CD14-positive monocyte (primary cell): ENCODE data around the gene TRUB1. TPM values are rescaled to one million over a fixed set of nuclear protein-coding genes. Genes with fewer than 3 reads are reported as not detected.

ENCODE experiments used
- DNase-seq, 3 donors: peaks; one replicate each; pipeline ENCODE4 v3.0.0-alpha.2; 2011 to 2022
- H2AFZ ChIP-seq: 2 replicates; pipeline ENCODE4 v1.6.0; 2012; ENCODE audit warnings: mild to moderate bottlenecking, low read depth, low read length, inconsistent platforms; ENCODE audit not compliant: insufficient read depth, poor library complexity, severe bottlenecking
- H3K27ac ChIP-seq, 2 donors: 1 replicate in 1 of 2; 2 replicates in 1 of 2; pipeline ENCODE4 v1.5.1; 2012 to 2013; ENCODE audit warnings: low read length in 2 of 2, control low read depth in 1 of 2, inconsistent platforms in 1 of 2, low read depth in 1 of 2, mild to moderate bottlenecking in 1 of 2
- H3K27me3 ChIP-seq, 2 donors: one replicate each; pipeline versions ENCODE4 v1.6.0 to v1.6.1; 2011 to 2013; ENCODE audit warnings: low read length in 2 of 2; ENCODE audit not compliant: control insufficient read depth in 2 of 2, insufficient read depth in 2 of 2
- H3K36me3 ChIP-seq, 2 donors: replicated peaks in 1 of 2; 1 replicate in 1 of 2; 2 replicates in 1 of 2; pipeline versions ENCODE4 v1.5.1 to v1.6.1; 2012 to 2013; ENCODE audit warnings: low read length in 2 of 2, control low read depth in 1 of 2, inconsistent platforms in 1 of 2, mild to moderate bottlenecking in 1 of 2; ENCODE audit not compliant: insufficient read depth in 2 of 2, control insufficient read depth in 1 of 2
- H3K4me1 ChIP-seq, 2 donors: 1 replicate in 1 of 2; 2 replicates in 1 of 2; pipeline versions ENCODE4 v1.5.1 to v1.6.1; 2012 to 2013; ENCODE audit warnings: low read length in 2 of 2, control low read depth in 1 of 2, inconsistent platforms in 1 of 2, mild to moderate bottlenecking in 1 of 2, moderate library complexity in 1 of 2; ENCODE audit not compliant: insufficient read depth in 2 of 2, control insufficient read depth in 1 of 2
- H3K4me2 ChIP-seq: replicated peaks from 2 replicates; pipeline ENCODE3; 2012; ENCODE audit warnings: low read length, moderate library complexity, mild to moderate bottlenecking; ENCODE audit not compliant: poor library complexity, severe bottlenecking; ENCODE audit errors: extremely low read depth
- H3K4me3 ChIP-seq, 3 experiments: fragments of 200-600 bp in 1 of 3; sonication (generic) in 1 of 3; replicated peaks in 1 of 3; 1 replicate in 2 of 3; 2 replicates in 1 of 3; pipeline ENCODE4 v1.5.1; 2011 to 2013; ENCODE audit warnings: low read length in 3 of 3, mild to moderate bottlenecking in 3 of 3, control low read depth in 2 of 3, low read depth in 2 of 3, inconsistent platforms in 1 of 3, moderate library complexity in 1 of 3
- H3K79me2 ChIP-seq: 2 replicates; pipeline ENCODE4 v1.6.0; 2012; ENCODE audit warnings: mild to moderate bottlenecking, control low read depth, inconsistent platforms, low read length, moderate library complexity; ENCODE audit not compliant: insufficient read depth
- H3K9ac ChIP-seq: 2 replicates; pipeline ENCODE4 v1.6.0; 2017; ENCODE audit warnings: low read length, mild to moderate bottlenecking; ENCODE audit not compliant: insufficient read depth, poor library complexity, severe bottlenecking
- H3K9me3 ChIP-seq, 2 donors: replicated peaks in 1 of 2; 1 replicate in 1 of 2; 2 replicates in 1 of 2; pipeline versions ENCODE4 v1.5.1 to v1.6.1; 2012 to 2013; ENCODE audit warnings: low read length in 2 of 2, control low read depth in 1 of 2; ENCODE audit not compliant: control insufficient read depth in 1 of 2, insufficient read depth in 1 of 2
- H4K20me1 ChIP-seq: 2 replicates; pipeline ENCODE4 v1.6.0; 2012; ENCODE audit warnings: mild to moderate bottlenecking, low read length, control low read depth, moderate library complexity; ENCODE audit not compliant: insufficient read depth
- H3K27ac Mint-ChIP-seq, 7 donors: one replicate each; pipeline ENCODE4 v1.8.0; 2020; ENCODE audit warnings: mild to moderate bottlenecking in 7 of 7, mixed read lengths in 7 of 7, moderate library complexity in 6 of 7, inconsistent platforms in 2 of 7
- H3K27me3 Mint-ChIP-seq, 3 donors: one replicate each; pipeline ENCODE4 v1.8.0; 2021 to 2022; ENCODE audit warnings: low read depth in 3 of 3, mild to moderate bottlenecking in 3 of 3, mixed read lengths in 3 of 3, moderate library complexity in 3 of 3, inconsistent platforms in 1 of 3
- H3K36me3 Mint-ChIP-seq, 2 donors: one replicate each; pipeline ENCODE4 v1.8.0; 2020; ENCODE audit warnings: mixed read lengths in 2 of 2, inconsistent platforms in 1 of 2, mild to moderate bottlenecking in 1 of 2
- H3K4me1 Mint-ChIP-seq: one replicate; pipeline ENCODE4 v1.8.0; 2020; ENCODE audit warnings: mild to moderate bottlenecking, mixed read lengths
- H3K4me3 Mint-ChIP-seq, 2 donors: one replicate each; pipeline ENCODE4 v1.8.0; 2020; ENCODE audit warnings: mild to moderate bottlenecking in 2 of 2, mixed read lengths in 2 of 2, moderate library complexity in 1 of 2
- H3K9me3 Mint-ChIP-seq, 7 donors: one replicate each; pipeline ENCODE4 v1.8.0; 2020 to 2022; ENCODE audit warnings: mixed read lengths in 7 of 7, mild to moderate bottlenecking in 6 of 7, moderate library complexity in 6 of 7, inconsistent platforms in 2 of 7
- WGBS: methylation state at CpG from one replicate; pipeline ENCODE4 v1.1.5; 2013; ENCODE audit warnings: missing lambda C conversion rate; ENCODE audit not compliant: insufficient coverage; 5-methylcytosine and 5-hydroxymethylcytosine counted together
- intact Hi-C, 2 donors: fragments of 100-400 bp; cut with micrococcal nuclease; formaldehyde crosslinking; loops; one replicate each; pipeline versions ENCODE4 v1.15.0 to v1.15.1; 2023
- polyA plus RNA-seq, 3 donors: library from polyadenylated mRNA; depleted of rRNA in 1 of 3; unstranded in 2 of 3; stranded (reverse) in 1 of 3; fragments of 300-500 nt in 2 of 3; fragments of >200 nt in 1 of 3; fragmentation: Illumina TruSeq in 2 of 3; gene quantifications; 1 replicate in 2 of 3; 2 replicates in 1 of 3; pipeline ENCODE4 v1.2.3, GENCODE V29; 2012 to 2021
- TF ChIP-seq, protein P1 (sequence below): fragments of 200-600 bp; IDR thresholded peaks from one replicate; pipeline ENCODE4 v1.8.0; 2022; ENCODE audit warnings: antibody characterized with exemption, mild to moderate bottlenecking

Gene TRUB1
- polyA plus RNA-seq, 3 donors = 3.0 to 5.0 (median 3.3) TPM

DNA sequence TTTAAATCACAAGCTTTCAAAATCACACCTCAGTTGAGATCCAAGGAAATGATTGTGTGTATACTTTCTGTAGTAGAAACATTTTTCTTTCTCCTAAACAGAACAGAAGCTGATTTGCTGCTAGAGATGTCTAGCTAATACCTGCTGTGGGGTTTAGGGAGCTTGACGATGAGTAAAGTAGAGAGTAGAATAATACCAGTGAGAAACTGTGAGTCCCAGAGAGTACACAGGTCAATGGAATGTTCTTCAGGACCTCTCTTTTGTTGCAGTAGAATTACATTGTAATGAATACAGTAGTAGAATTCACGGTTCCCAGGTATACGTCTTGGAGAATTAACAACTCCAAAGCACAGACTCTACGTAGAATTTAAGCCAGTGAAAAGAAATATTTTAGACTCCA is 18.0 kb downstream of the TRUB1 start:
- H3K36me3 ChIP-seq = peaks cover 5 to 31% of the 10 kb centered on the region in 2 donors
- H3K9me3 ChIP-seq = no peaks in the 10 kb centered on the region
- DNase-seq = no peak
- no peak overlapping the region for H3K4me3 ChIP-seq
- 100% methylated on average over 1 of the region's 4 CpGs for WGBS
- peaks cover 2% of the 10 kb centered on the region for H3K4me1 Mint-ChIP-seq
- no peak overlapping the region for H3K27ac ChIP-seq
- no peaks in the 10 kb centered on the region for H3K4me1 ChIP-seq
- no peak overlapping the region for H2AFZ ChIP-seq
- H3K27me3 ChIP-seq = no peaks in the 10 kb centered on the region
- TF ChIP-seq, protein P1, sequence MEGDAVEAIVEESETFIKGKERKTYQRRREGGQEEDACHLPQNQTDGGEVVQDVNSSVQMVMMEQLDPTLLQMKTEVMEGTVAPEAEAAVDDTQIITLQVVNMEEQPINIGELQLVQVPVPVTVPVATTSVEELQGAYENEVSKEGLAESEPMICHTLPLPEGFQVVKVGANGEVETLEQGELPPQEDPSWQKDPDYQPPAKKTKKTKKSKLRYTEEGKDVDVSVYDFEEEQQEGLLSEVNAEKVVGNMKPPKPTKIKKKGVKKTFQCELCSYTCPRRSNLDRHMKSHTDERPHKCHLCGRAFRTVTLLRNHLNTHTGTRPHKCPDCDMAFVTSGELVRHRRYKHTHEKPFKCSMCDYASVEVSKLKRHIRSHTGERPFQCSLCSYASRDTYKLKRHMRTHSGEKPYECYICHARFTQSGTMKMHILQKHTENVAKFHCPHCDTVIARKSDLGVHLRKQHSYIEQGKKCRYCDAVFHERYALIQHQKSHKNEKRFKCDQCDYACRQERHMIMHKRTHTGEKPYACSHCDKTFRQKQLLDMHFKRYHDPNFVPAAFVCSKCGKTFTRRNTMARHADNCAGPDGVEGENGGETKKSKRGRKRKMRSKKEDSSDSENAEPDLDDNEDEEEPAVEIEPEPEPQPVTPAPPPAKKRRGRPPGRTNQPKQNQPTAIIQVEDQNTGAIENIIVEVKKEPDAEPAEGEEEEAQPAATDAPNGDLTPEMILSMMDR = no peak
- no peaks in the 10 kb centered on the region for H3K27me3 Mint-ChIP-seq
- intact Hi-C loops = no loop called here
- H3K79me2 ChIP-seq = no peaks in the 10 kb centered on the region
- no peak overlapping the region for H3K9ac ChIP-seq
- H4K20me1 ChIP-seq = no peaks in the 10 kb centered on the region
- no peaks in the 10 kb centered on the region for H3K9me3 Mint-ChIP-seq
- no peak overlapping the region for H3K27ac Mint-ChIP-seq
- peaks cover 29 to 31% of the 10 kb centered on the region in 2 donors for H3K36me3 Mint-ChIP-seq
- no peak overlapping the region for H3K4me3 Mint-ChIP-seq
- no peak overlapping the region for H3K4me2 ChIP-seq

DNA sequence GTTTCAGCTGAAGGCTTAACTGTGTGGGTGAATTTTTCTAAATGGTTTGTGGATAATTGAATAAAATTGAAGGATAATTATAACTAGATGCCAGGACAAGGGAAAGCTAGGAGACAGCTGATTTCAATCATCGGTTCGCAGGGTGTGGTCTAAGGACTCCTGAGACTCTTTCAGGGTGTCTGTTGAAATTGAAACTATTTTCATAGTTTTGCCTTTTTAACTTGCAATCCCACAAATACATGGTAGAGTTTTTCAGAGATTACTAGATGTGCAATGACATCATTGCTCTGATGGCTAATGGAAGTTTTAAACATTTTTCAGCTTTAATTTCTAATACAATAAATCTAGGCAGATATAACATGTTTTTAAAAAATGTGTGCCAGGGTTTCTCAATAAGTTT is 18.5 kb downstream of the TRUB1 start:
- Histone ChIP-seq H3K4me2 (no peak overlapping the region), H3K9me3 (no peaks in the 10 kb centered on the region), H3K4me3 (no peak overlapping the region), H3K27me3 (no peaks in the 10 kb centered on the region), H4K20me1 (no peaks in the 10 kb centered on the region), H3K9ac (no peak overlapping the region), H3K36me3 (peaks cover 1 to 31% of the 10 kb centered on the region in 2 donors), H2AFZ (no peak overlapping the region), H3K27ac (no peak overlapping the region), H3K4me1 (no peaks in the 10 kb centered on the region), H3K79me2 (no peaks in the 10 kb centered on the region)
- TF ChIP-seq, protein P1 = no peak
- WGBS = no CpG with 5 or more reads among the region's 2 CpGs
- H3K27ac Mint-ChIP-seq = no peak overlapping the region
- H3K4me1 Mint-ChIP-seq = peaks cover 2% of the 10 kb centered on the region
- no peaks in the 10 kb centered on the region for H3K9me3 Mint-ChIP-seq
- H3K27me3 Mint-ChIP-seq = no peaks in the 10 kb centered on the region
- H3K36me3 Mint-ChIP-seq = peaks cover 33 to 34% of the 10 kb centered on the region in 2 donors
- no peak overlapping the region for H3K4me3 Mint-ChIP-seq
- intact Hi-C loops = no loop called here
- DNase-seq = no peak
